ENCODE results near the gene WDR91. TPM values are rescaled to one million over a fixed set of nuclear protein-coding genes. Genes with fewer than 3 reads are reported as not detected.

The WDR91 gene
- 10.8 and 16.7 TPM in 2 replicates for total RNA-seq

DNA sequence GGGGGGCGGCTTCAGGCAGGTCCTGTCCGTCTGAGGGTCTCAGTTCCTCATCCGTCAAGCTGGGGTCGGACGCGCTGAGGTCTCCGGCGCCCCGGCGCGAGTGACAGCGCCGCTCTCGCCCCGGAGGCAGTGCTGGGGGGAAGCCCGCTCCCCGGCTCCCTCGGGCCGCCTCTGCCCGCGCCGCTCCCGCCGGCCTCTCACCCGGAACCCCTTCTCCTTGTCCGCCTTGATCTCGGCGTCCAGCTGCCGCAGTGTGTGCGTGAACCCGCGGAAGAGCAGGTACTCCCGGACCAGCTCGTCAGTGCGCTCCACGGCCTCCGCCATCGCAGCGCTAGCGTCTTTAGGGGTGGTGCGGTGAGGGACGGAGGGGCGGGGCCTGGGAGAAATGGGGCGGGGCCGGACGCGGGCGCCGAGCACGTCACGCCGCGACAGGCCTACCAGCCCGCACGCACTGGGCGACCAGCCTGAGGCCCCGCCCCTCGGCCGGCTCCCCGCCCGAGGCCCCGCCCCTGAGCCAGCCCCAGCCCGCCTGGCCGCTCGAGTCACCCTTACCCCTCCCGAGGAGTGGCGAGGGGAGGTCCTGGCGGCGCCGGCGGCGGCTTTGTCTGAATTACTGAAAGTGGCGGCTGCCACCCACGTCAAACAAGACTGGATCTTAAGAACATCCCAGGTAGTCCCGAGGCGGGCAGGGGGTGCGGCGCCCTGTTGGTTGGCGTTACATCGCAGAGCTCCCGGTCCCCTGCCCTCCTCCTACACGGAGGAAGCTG is at the start of gene WDR91:
WDR91 (minus strand) TSS at position 348 of the 767 bp plus-strand sequence; CDS start at position 324, 24 bp downstream.

DNA sequence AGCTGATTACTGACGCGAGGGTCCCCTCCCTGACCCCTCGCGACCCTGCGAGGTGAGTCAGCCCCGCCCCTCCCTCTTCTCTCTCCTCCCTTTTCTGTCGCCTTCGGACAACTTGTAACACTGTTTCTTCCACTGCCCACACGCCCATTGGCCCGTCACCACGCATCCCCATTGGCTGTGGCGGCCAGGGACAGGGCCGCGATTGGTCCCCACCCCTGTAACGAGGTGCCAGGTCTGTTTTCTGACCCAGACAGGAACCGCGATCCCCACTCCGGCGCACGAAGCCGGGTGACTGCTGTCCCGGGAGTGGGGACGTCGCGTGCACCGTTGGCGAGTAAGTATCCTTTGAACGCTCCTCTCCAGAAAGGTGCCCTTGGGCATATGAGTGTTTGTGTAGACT is 22.2 kb upstream of the WDR91 start, which contains the start of gene STRA8:
STRA8 (plus strand) TSS at position 269 of the 400 bp plus-strand sequence. CDS start 6,687 bp downstream, outside the sequence.

DNA sequence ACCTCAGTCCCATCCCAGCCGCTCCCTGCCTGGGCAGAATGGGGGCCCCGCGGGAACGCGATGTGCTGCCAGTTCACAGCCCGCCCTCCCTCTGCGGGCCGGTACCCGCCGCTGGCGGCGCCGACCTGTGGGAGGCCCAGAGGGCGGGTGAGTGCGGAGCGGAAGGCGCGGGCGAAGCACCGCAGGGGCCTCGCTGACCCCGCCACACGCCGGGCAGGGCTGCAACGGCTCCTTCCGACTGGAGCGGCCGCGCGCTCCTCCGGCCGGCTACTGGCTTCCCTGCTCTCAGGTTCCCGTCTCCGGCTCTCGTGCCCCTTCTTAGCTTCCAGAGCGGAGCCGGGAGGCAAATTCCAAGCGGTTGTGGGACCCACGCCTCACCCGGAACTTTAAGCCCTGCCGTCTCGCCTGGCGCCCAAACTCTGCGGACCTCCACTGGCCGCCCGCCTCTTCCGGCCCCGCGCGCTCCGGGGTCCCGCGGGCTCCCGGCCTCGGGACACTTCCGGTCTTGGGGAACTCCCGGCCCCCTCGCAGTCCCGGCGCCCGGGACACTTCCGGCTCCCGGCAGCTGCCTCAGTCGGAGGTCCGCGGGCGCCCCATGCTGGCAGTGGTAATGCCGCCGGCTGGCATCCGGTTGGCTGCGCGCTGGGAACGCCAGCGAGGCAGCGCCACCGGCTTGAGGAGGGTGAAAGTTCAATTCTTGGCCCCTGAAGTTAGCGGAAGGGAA is 40.9 kb downstream of the WDR91 start, which contains the start of gene CYREN:
CYREN (minus strand) TSS at position 434 of the 724 bp plus-strand sequence. CDS start 1,785 bp downstream, outside the sequence.

DNA sequence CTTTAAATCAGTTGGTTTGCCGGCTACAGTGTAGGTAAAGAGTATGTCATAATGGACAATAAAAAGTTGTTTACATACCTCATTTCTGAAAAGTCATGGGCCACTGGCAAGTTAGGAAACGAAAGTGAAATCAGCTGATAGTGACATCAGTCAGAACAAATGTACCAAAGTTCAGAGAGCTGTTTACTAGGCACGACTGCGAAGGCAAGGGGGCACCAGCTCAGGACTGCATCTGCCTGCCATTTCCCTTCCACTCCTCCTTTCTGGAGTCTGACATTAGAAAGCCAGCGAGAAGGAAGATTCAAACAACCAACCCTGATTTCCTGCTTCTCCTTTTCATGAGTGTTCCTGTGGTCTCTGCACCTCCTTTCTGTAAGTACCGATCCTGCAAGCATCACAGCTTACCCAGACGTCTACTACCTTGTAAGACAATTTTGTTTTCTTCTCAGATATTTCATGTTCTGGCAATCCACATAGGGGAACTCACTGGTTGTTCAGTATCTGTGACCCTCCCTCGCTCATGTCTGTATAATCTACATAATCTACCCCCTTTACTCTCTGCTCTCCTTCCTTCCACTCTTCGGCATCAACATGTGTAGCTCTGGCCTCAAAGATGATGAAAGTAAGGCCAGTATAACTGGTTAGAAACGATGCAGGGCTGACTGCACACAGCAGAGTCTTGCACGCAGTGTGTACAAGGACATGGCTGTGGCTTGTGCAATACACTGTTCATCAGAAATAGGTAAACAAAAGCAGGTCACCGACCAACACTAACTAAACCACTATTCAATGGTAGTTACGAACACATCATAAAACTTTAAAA is 63.2 kb downstream of the WDR91 start, which contains the start of gene TMEM140:
TMEM140 (plus strand) TSS at position 174 of the 823 bp plus-strand sequence. CDS start 16,370 bp downstream, outside the sequence.

Other genes with a start within 250 kb of the WDR91 start
- gene AGBL3, start 225.0 kb downstream of the WDR91 start, total RNA-seq = 0.56 and 3.0 TPM in 2 replicates
- gene TMEM140, start 63.5 kb downstream of the WDR91 start, total RNA-seq = not detected in 2 replicates
- gene CYREN, start 40.8 kb downstream of the WDR91 start, total RNA-seq = 38.6 and 39.8 TPM in 2 replicates
- gene STRA8, start 22.3 kb upstream of the WDR91 start, total RNA-seq = not detected in 2 replicates